PC-9 (cell line): ENCODE measurements around the gene MAN1B1. TPM values are rescaled to one million over a fixed set of nuclear protein-coding genes. Genes with fewer than 3 reads are reported as not detected.

Experiments used
- total RNA-seq: library from RNA; stranded (reverse); gene quantifications from 2 replicates; pipeline ENCODE4 v1.2.3, GENCODE V29; 2021

MAN1B1 gene
- total RNA-seq, 1 experiment from 2014 or later, result 79.3 TPM

Other genes starting within 250 kb of the MAN1B1 start
- 5.3 and 5.9 TPM in 2 replicates for gene AJM1, start 244.5 kb upstream of the MAN1B1 start, total RNA-seq
- 112 and 114 TPM in 2 replicates for gene PHPT1, start 237.6 kb upstream of the MAN1B1 start, total RNA-seq
- 9.2 and 11.6 TPM in 2 replicates for gene MAMDC4, start 234.6 kb upstream of the MAN1B1 start, total RNA-seq
- gene EDF1, start 220.7 kb upstream of the MAN1B1 start, total RNA-seq, result 275 and 338 TPM in 2 replicates
- gene TRAF2, start 200.5 kb upstream of the MAN1B1 start, total RNA-seq, result 42.7 and 48.0 TPM in 2 replicates
- 101 and 125 TPM in 2 replicates for gene FBXW5, start 142.2 kb upstream of the MAN1B1 start, total RNA-seq
- gene C8G, start 141.7 kb upstream of the MAN1B1 start, total RNA-seq, result 2.3 and 4.4 TPM in 2 replicates
- 9.3 and 14.2 TPM in 2 replicates for gene LCN12, start 134.7 kb upstream of the MAN1B1 start, total RNA-seq
- 1.7 and 2.0 TPM in 2 replicates for gene PTGDS, start 109.5 kb upstream of the MAN1B1 start, total RNA-seq
- gene LCNL1, start 104.0 kb upstream of the MAN1B1 start, total RNA-seq, result 0.41 and 0.43 TPM in 2 replicates
- gene PAXX, start 94.6 kb upstream of the MAN1B1 start, total RNA-seq, result 54.9 and 78.9 TPM in 2 replicates
- 24.1 and 39.7 TPM in 2 replicates for gene CLIC3, start 90.4 kb upstream of the MAN1B1 start, total RNA-seq
- 79.2 and 115 TPM in 2 replicates for gene ABCA2, start 58.7 kb upstream of the MAN1B1 start, total RNA-seq
- gene FUT7, start 54.9 kb upstream of the MAN1B1 start, total RNA-seq, result not detected in 2 replicates
- 89.8 and 137 TPM in 2 replicates for gene NPDC1, start 40.8 kb upstream of the MAN1B1 start, total RNA-seq
- gene ENTPD2, start 32.9 kb upstream of the MAN1B1 start, total RNA-seq, result 9.0 and 14.1 TPM in 2 replicates
- gene SAPCD2, start 16.4 kb upstream of the MAN1B1 start, total RNA-seq, result 46.9 and 50.3 TPM in 2 replicates
- gene UAP1L1, start 9.5 kb upstream of the MAN1B1 start, total RNA-seq, result 9.9 and 14.7 TPM in 2 replicates
- 104 and 126 TPM in 2 replicates for gene DPP7, start 27.7 kb downstream of the MAN1B1 start, total RNA-seq
- gene GRIN1, start 52.2 kb downstream of the MAN1B1 start, total RNA-seq, result 0.10 TPM in 1 of 2 replicates, not detected in the other
- 2.3 and 2.5 TPM in 2 replicates for gene LRRC26, start 83.1 kb downstream of the MAN1B1 start, total RNA-seq
- gene TMEM210, start 85.1 kb downstream of the MAN1B1 start, total RNA-seq, result 0.74 and 1.5 TPM in 2 replicates
- gene ANAPC2, start 101.6 kb downstream of the MAN1B1 start, total RNA-seq, result 92.1 and 95.4 TPM in 2 replicates
- gene SSNA1, start 101.7 kb downstream of the MAN1B1 start, total RNA-seq, result 98.7 and 109 TPM in 2 replicates
- gene TPRN, start 113.8 kb downstream of the MAN1B1 start, total RNA-seq, result 61.0 and 61.8 TPM in 2 replicates
- gene TMEM203, start 118.7 kb downstream of the MAN1B1 start, total RNA-seq, result 43.3 and 45.5 TPM in 2 replicates
- gene NDOR1, start 118.7 kb downstream of the MAN1B1 start, total RNA-seq, result 27.7 and 28.8 TPM in 2 replicates
- 31.3 and 38.0 TPM in 2 replicates for gene RNF208, start 135.3 kb downstream of the MAN1B1 start, total RNA-seq
- 9.0 and 15.2 TPM in 2 replicates for gene CYSRT1, start 138.2 kb downstream of the MAN1B1 start, total RNA-seq
- 3.9 and 4.7 TPM in 2 replicates for gene RNF224, start 140.5 kb downstream of the MAN1B1 start, total RNA-seq
- gene SLC34A3, start 143.9 kb downstream of the MAN1B1 start, total RNA-seq, result 1.4 and 2.5 TPM in 2 replicates
- gene TUBB4B, start 154.3 kb downstream of the MAN1B1 start, total RNA-seq, result 441 and 494 TPM in 2 replicates
- gene STPG3, start 164.3 kb downstream of the MAN1B1 start, total RNA-seq, result 0.45 and 0.46 TPM in 2 replicates
- gene NELFB, start 168.3 kb downstream of the MAN1B1 start, total RNA-seq, result 94.2 and 103 TPM in 2 replicates
- 48.9 and 59.9 TPM in 2 replicates for gene TOR4A, start 190.7 kb downstream of the MAN1B1 start, total RNA-seq
- gene NRARP, start 215.3 kb downstream of the MAN1B1 start, total RNA-seq, result 20.6 and 25.8 TPM in 2 replicates